GM12878 (cell line): Measurements from ENCODE around the gene SLC35E2B. TPM values are rescaled to one million over a fixed set of nuclear protein-coding genes. Genes with fewer than 3 reads are reported as not detected.

Source experiments
- ATAC-seq: fragments of 200-7000 bp; cut with Tn5 transposase; 3 replicates; pipeline ENCODE4 v1.9.1; 2020; ENCODE audit warnings: mild to moderate bottlenecking, moderate library complexity
- BruUV-seq: library from RNA; stranded (reverse); fragments of 400-500 nt; replicated peaks from 2 replicates; lab custom pipeline; 2021; lab: Mats Ljungman, UMichigan
- CTCF ChIA-PET: fragments of 300-600 bp; sonication (Branson Sonifier 250); formaldehyde crosslinking; extraction: SDS; loops from one replicate; lab custom pipeline; 2021; ENCODE audit warnings: inconsistent platforms; lab: Yijun Ruan, JAX
- POLR2A ChIA-PET: fragments of 350-600 bp; formaldehyde crosslinking; extraction: SDS; loops from one replicate; lab custom pipeline; 2021; ENCODE audit warnings: inconsistent platforms; lab: Charles Lee
- RAD21 ChIA-PET: fragments of 300-600 bp; sonication (Branson Sonifier 250); formaldehyde crosslinking; loops from one replicate; lab custom pipeline; 2023; ENCODE audit warnings: antibody characterized with exemption; ENCODE audit not compliant: unreplicated experiment; lab: Charles Lee
- SMC1A ChIA-PET: fragments of 300-600 bp; sonication (Branson Sonifier 250); formaldehyde crosslinking; loops from one replicate; lab custom pipeline; 2023; ENCODE audit not compliant: unreplicated experiment, uncharacterized antibody; lab: Charles Lee
- DNase-seq: peaks from one replicate; pipeline ENCODE4 v3.0.0-alpha.2; 2011; ENCODE audit warnings: low read depth, low spot score
- FAIRE-seq: peaks from 3 replicates; lab custom pipeline; 2011; peaks lifted over from hg19 to GRCh38; lab: Jason Lieb, UNC
- H2AFZ ChIP-seq: 2 replicates; pipeline ENCODE4 v1.6.0; 2011; ENCODE audit warnings: low read depth, low read length, control low read depth; ENCODE audit not compliant: control insufficient read depth
- H3K27ac ChIP-seq: 2 replicates; pipeline ENCODE4 v1.5.1; 2011; ENCODE audit warnings: control low read depth; ENCODE audit not compliant: control insufficient read depth, insufficient read depth
- H3K27me3 ChIP-seq, 2 experiments: replicated peaks in 1 of 2; 2 replicates each; pipeline versions ENCODE4 v1.6.0 to v1.6.1; 2011; ENCODE audit warnings: low read length in 1 of 2; ENCODE audit not compliant: control insufficient read depth in 2 of 2, insufficient read depth in 2 of 2
- H3K36me3 ChIP-seq, 2 experiments: 2 replicates each; pipeline ENCODE4 v1.5.1; 2011; ENCODE audit warnings: low read length in 1 of 2; ENCODE audit not compliant: control insufficient read depth in 2 of 2, insufficient read depth in 2 of 2
- H3K4me1 ChIP-seq: 2 replicates; pipeline ENCODE4 v1.6.1; 2011; ENCODE audit warnings: mild to moderate bottlenecking, low read length, moderate library complexity, mixed read lengths; ENCODE audit not compliant: control insufficient read depth, insufficient read depth
- H3K4me2 ChIP-seq: 2 replicates; pipeline ENCODE4 v1.6.0; 2011; ENCODE audit warnings: control low read depth; ENCODE audit not compliant: control insufficient read depth, insufficient read depth
- H3K4me3 ChIP-seq: fragments of 200-600 bp; sonication (generic); 2 replicates; pipeline ENCODE4 v1.5.1; 2016
- H3K79me2 ChIP-seq: 2 replicates; pipeline ENCODE4 v1.6.0; 2011; ENCODE audit warnings: low read length; ENCODE audit not compliant: control insufficient read depth, insufficient read depth
- H3K9ac ChIP-seq: 2 replicates; pipeline ENCODE4 v1.8.0; 2011; ENCODE audit warnings: low read length, control low read depth, mixed read lengths; ENCODE audit not compliant: control insufficient read depth, insufficient read depth
- H3K9me3 ChIP-seq: replicated peaks from 3 replicates; pipeline ENCODE4 v1.5.1; 2011; ENCODE audit warnings: mild to moderate bottlenecking, low read length; ENCODE audit not compliant: control insufficient read depth, insufficient read depth
- H4K20me1 ChIP-seq: 2 replicates; pipeline ENCODE4 v1.6.0; 2011; ENCODE audit not compliant: control insufficient read depth, insufficient read depth
- POLR2A ChIP-seq: IDR thresholded peaks from 2 replicates; pipeline ENCODE4 v1.6.1; 2011; ENCODE audit warnings: low read depth, mild to moderate bottlenecking, low read length
- SIN3A ChIP-seq: IDR thresholded peaks from 2 replicates; pipeline ENCODE4 v1.6.1; 2012; ENCODE audit warnings: low read depth, low read length, improper control_type of control experiment
- WGBS: methylation state at CpG from one replicate; pipeline ENCODE4 v1.1.6; 2016; ENCODE audit warnings: low lambda C conversion rate; ENCODE audit not compliant: insufficient replicate concordance, insufficient coverage; ENCODE audit errors: missing lambda C conversion rate; 5-methylcytosine and 5-hydroxymethylcytosine counted together
- in situ Hi-C: fragments of 300-500 bp; cut with MboI; formaldehyde crosslinking; loops from 9 replicates; pipeline ENCODE4 v1.14.3; 2018; ENCODE audit warnings: mixed read lengths
- intact Hi-C: fragments of 100-400 bp; cut with micrococcal nuclease; formaldehyde crosslinking; loops from one replicate; pipeline ENCODE4 v1.14.2; 2022; ENCODE audit not compliant: unreplicated experiment
- polyA plus RNA-seq, 11 experiments: library from polyadenylated mRNA; depleted of rRNA in 4 of 11; unstranded in 6 of 11; stranded (reverse) in 5 of 11; fragments of >200 nt; fragmentation: Nextera tagmentation in 4 of 11; fragmentation: Illumina TruSeq in 1 of 11; extraction: Ambion mirVana in 4 of 11; extraction: Trizol in 1 of 11; gene quantifications; 1 replicate in 1 of 11; 2 replicates in 10 of 11; pipeline versions ENCODE4 v1.2.1 to v1.2.3, GENCODE V29; 2011 to 2016; ENCODE audit warnings: inconsistent platforms in 2 of 11, missing spikeins in 2 of 11, low read depth in 1 of 11
- total RNA-seq, 4 experiments: library from RNA; depleted of rRNA in 3 of 4; stranded (reverse); fragments of >200 nt in 3 of 4; fragmentation: Illumina TruSeq in 1 of 4; extraction: Trizol in 1 of 4; gene quantifications; 2 replicates each; pipeline versions ENCODE4 v1.2.1 to v1.2.3, GENCODE V29; 2013 to 2021
- TF ChIP-seq, protein P1 (sequence below): fragments of 450-650 bp; IDR thresholded peaks from 2 replicates; pipeline ENCODE4 v1.6.1; 2016; ENCODE audit warnings: mild to moderate bottlenecking, moderate library complexity, borderline replicate concordance

The SLC35E2B gene
- total and polyA plus RNA-seq, 10 of the 15 experiments (the other 5 are each of a cell fraction or from before 2014, with no cell fraction given), result 2.6 to 36.7 (median 18.6) TPM

- no peak for DNase-seq
- in situ Hi-C loops (no loop called here), intact Hi-C loops (no loop called here)
Measured at GRCh38 chr1:1680031-1680911, 12.3 kb downstream of the SLC35E2B start.

More at GRCh38 chr1:1680031-1680911, 12.3 kb downstream of the SLC35E2B start:
- ChIA-PET POLR2A (no interaction called here), CTCF (no interaction called here), RAD21 (interaction anchor here (0.9 kb wide), 1 partner anchor 286 kb away, joined by 3 read pairs; no protein-coding TSS in a partner anchor), SMC1A (no interaction called here)
- H3K9ac ChIP-seq, result no peak overlapping the region
- H4K20me1 ChIP-seq, result no peaks in the 10 kb centered on the region
- H3K4me2 ChIP-seq, result no peak overlapping the region
- H3K79me2 ChIP-seq, result peaks cover 13% of the 10 kb centered on the region
- no peak overlapping the region for H2AFZ ChIP-seq
- peaks cover 0 to 3% of the 10 kb centered on the region in 2 experiments; a peak in 1 of 4 replicates for H3K36me3 ChIP-seq
- peaks cover 24% of the 10 kb centered on the region for H3K4me1 ChIP-seq
- no peak overlapping the region for H3K27ac ChIP-seq
- TF ChIP-seq, protein P1, sequence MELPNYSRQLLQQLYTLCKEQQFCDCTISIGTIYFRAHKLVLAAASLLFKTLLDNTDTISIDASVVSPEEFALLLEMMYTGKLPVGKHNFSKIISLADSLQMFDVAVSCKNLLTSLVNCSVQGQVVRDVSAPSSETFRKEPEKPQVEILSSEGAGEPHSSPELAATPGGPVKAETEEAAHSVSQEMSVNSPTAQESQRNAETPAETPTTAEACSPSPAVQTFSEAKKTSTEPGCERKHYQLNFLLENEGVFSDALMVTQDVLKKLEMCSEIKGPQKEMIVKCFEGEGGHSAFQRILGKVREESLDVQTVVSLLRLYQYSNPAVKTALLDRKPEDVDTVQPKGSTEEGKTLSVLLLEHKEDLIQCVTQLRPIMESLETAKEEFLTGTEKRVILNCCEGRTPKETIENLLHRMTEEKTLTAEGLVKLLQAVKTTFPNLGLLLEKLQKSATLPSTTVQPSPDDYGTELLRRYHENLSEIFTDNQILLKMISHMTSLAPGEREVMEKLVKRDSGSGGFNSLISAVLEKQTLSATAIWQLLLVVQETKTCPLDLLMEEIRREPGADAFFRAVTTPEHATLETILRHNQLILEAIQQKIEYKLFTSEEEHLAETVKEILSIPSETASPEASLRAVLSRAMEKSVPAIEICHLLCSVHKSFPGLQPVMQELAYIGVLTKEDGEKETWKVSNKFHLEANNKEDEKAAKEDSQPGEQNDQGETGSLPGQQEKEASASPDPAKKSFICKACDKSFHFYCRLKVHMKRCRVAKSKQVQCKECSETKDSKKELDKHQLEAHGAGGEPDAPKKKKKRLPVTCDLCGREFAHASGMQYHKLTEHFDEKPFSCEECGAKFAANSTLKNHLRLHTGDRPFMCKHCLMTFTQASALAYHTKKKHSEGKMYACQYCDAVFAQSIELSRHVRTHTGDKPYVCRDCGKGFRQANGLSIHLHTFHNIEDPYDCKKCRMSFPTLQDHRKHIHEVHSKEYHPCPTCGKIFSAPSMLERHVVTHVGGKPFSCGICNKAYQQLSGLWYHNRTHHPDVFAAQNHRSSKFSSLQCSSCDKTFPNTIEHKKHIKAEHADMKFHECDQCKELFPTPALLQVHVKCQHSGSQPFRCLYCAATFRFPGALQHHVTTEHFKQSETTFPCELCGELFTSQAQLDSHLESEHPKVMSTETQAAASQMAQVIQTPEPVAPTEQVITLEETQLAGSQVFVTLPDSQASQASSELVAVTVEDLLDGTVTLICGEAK, result no peak
- peak; percentile 38; the same call in 1 of the 2 replicates for TF ChIP-seq POLR2A
- no peak for TF ChIP-seq SIN3A
- BruUV-seq, result no TSS peak
- FAIRE-seq, result no peak
- no peak for ATAC-seq
- H3K9me3 ChIP-seq, result no peaks in the 10 kb centered on the region
- no peak overlapping the region for H3K4me3 ChIP-seq
- 96% methylated on average over 30 of the region's 32 CpGs for WGBS
- H3K27me3 ChIP-seq, result no peaks in the 10 kb centered on the region
